HG02610 (cell line): ENCODE data around the gene AKT2.

Experiments used
- ATAC-seq: cut with Tn5 transposase; IDR thresholded peaks from one replicate; pipeline ENCODE4 v1.9.1; 2021; ENCODE audit warnings: mild to moderate bottlenecking, moderate library complexity; ENCODE audit not compliant: unreplicated experiment

The AKT2 gene

DNA sequence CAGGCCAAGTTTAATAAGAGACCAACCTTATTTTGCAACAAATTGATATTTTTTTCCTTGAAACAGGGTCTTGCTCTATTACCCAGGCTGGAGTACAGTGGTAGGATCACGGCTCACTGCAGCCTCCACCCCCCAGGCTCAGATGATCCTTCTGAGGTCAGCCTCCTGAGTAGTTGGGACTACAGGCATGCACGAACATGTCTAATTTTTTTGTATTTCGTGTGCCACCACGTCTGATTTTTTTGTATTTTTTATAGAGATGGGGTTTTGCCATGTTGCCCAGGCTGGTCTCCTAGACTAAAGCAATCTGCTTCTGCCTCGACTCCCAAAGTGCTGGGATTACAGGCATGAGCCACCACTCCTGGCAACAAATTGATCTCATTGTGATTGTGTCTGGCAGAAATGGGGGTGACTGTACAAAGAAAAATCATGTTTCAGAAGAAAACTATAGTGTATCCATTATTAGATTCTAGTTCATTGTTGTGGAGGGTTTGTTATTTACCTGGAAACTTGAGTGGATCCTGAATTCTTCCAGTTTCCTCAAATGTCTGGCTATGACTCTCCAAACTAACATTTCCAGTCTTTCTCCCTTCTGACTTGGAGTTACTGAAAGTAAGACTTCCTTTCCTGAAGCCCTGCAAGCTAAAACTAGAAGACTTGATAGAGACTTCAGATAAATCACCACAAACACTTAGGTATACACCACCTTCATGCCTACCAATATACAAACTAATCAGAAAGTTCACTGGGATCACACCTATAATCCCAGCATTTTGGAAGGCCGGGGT lies 17.3 kb upstream of the AKT2 start:
- ATAC-seq: no peak

DNA sequence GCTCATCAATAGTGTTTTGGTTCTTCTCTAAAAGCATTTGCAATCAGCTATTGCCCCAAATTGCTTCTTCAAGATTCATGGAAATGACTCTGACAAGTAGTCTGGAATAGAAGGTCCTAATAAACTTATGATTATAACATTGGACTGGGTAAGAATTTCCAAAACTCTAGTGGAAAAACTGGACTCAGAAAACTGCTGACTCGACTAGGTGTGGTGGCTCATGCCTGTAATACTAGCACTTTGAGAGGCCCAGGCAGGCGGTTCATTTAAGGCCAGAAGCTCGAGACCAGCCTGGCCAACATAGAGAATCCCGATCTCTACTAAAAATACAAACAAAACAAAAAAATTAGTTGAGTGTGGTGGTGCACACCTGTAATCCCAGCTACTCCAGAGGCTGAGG lies 15.5 kb upstream of the AKT2 start:
- ATAC-seq: no peak

DNA sequence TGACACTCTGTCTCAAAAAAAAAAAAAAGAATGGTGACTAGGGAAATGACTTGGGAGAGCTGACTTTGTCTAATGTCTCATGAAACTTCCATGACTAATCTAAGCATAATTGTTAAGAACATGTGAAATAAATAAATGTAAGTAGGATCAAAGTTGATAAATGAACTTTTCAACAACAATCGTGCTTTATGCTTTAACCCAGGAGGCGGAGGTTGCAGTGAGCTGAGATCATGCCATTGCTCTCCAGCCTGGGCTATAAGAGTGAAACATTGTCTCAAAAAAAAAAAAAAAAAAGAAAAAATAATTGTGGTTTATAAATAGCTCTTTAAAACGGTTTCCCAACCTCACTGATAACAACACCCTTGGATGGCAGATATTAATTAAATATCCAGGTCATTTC lies 12.9 kb upstream of the AKT2 start:
- ATAC-seq: no peak

DNA sequence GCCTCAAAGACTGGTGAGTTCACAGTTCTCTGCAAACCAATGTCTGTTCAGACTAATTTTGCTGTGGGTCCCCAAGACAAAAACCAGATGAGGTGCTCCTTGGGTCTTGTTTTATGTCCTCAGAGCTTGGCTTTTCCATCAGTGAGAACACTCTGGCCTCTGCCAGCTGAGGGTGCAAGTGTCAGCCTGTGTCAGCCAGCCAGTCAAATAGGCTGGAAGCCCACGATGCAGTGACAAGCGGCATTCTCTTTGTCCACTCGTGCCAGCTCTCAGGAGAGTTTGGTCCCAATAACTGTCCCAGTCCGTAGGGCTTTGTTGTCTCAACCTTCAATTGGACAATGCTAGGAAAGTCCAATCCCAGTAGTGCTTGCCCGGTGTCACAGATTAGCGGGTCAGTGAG lies 9.4 kb upstream of the AKT2 start:
- ATAC-seq: no peak

DNA sequence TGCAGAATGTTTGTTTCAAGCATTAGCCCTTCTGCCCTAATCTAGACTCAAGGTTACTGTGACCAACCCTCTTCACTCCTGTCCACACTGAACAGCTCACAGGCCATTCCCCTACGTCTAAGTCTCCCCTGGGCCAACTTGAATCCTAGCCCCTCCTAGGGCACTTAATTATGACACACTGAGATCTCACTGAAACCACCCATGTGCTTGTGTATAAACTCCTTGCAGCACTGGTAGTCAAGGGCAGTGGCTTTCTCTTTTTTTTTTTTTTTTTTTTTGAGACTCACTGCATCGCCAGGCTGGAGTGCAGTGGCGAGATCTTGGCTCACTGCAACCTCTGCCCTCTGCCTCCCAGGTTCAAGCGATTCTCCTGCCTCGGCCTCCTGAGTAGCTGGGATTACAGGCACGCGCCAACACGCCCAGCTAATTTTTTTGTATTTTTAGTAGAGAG lies 1.9 kb upstream of the AKT2 start:
- ATAC-seq: no peak

DNA sequence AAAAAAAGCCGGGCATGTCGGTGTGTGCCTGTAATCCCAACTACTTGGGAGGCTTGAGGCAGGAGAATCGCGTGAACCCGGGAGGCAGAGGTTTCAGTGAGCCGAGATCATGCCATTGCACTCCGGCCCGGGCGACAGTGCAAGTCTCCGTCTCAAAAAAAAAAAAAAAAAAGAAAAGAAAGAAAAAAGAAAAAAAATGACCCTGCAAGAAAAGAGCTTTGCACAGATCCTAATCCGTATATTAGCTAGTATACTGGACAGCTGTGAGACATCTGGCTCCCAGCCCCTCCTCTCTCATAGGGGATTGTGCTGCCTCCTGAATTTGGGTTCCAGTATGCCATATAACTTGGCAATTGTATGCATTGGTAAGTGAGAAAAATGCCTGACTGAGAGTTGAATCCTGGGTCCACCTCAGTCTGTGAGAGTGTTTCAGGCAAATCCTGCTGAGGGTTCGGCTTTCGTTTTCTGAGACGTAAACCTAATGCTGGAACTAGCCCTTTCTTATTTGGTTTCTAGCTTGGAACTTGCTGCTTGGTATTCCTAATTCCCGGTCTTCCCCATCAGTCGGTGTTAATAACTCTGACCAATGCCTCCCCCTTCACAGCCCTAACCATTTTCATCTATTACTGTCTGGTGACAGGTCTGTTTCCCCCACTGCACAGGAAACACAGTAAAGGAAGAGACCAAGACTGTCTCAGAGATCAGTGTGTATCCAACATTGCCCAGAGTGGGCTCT lies 1.3 kb upstream of the AKT2 start:
- ATAC-seq: no peak

DNA sequence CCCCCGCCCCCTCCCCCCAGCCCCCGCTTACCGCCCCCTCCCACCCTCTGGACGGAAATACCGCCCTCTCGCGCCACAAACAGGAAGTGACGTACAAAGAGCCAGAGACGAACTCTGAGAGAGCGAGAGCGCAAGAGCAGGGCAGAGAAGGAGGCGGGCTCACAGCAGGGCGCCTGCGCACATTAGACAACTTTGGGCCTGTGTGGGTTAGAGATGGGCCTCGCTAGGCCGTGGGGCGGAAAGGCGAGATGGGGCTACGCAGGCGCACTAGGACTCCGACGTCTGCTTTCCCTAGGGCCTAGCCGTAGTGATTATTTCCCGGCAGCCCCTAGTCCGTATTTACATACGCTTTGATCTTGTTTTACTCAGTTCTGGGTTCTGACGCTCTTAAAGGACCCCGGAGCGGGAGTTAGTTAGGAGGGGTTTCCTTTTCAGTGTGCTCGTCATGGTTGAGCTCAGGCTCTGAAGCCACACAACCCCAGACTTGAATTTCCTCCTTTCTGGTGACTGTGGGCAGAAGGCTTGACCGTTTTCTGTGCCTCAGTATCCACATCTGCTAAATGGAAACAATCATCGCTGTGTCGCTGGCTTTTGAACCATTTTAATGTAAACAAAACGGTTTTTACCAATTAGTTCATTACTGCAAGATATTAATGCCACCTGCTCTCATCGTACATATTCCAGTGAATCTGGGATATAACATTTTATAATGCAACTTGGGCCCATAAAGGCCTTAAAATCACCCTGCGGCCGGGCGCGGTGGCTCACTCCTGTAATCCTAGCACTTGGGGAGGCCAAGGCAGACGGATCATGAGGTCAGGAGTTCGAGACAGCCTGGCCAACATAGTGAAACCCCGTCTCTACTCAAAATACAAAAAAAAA lies 449 bp upstream of the AKT2 start:
- ATAC-seq: peak; percentile 80

DNA sequence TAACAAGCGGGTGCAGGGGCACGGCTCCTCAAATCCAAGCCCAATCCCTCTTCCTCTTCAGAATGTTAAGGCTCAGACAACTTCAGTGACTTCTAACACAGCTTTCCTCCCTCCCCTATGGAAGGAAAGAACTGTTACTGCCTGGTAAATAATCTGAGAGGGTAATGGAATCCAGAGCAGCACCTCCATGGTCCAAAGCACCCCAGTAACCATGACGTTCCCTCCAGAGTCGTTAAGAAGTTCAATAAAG lies 969 bp downstream of the AKT2 start:
- ATAC-seq: no peak

DNA sequence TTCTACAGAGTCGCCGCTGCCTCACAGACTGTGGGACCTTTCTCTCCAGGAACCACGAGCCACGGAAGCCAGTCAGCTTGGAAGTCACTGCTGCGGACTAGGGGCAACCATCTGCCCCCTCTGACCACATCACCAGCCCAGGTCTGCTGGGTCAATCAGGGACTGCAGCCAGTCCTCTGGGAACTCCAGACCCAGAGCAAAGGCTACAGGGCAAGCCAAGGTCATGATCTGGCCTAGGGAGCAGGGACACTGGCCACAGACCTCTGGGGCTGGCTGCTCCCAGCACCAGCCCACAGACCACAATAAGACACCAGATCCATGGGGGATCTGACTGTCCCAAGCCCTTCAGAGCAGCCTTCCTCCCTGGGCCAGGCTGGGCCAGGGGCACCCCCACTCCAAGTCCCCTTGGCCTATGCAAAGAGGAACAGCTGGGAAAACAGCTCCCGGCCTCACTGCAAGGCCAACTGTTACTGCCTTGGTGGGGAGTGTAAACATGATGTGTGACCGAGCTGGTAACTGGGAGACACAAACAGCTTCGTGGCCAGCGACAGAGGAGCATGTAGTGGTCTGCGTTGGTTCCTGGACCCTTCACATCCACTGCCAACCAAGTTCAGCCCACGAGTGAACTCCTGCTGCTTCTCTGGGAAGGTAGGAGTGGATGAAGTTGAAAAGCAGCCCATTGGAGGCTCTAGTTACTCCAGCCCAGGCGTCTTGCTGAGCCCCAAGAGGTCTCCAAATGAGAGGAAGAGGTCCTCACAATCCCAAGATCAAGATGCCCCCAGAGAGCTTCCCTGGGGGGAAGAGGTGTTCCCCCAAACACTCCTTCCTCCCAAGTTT lies 1.5 kb downstream of the AKT2 start:
- no peak for ATAC-seq

DNA sequence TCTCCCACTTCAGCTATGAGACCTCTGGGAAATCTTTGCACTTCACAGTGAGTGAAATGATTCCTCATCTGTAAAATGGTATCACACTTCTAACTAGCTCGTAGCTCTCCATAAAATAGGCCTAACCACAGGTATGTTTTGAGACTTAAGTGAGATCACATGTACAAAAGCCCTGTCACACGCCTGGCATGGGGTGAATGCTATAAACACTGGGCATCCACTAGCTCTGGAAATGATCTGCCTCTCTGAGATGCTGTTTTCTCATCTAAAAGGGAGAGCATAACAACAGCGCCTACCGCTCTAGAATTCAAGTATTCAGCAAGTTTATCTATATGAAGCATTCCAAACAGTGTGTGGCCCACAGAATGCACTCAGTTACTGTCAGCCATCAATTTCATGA lies 2.2 kb downstream of the AKT2 start:
- ATAC-seq: no peak

DNA sequence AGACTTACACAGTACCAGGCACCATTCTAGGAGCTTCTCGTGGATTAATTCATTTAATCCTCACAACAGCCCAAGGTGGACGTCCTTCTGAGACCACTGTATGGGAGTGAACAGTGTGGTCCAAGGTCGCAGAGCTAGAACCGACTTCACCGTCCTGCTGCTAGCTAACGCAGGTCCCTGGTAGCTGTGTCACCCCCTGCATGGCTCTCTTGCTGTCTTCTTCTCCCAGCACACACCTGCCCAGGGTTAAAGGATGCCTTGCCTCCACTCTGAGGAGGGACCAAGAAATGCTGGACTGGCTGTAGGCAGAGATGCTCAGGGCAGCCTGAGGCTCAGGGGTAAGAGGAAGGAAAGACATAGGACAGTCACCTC lies 3.0 kb downstream of the AKT2 start:
- no peak for ATAC-seq

DNA sequence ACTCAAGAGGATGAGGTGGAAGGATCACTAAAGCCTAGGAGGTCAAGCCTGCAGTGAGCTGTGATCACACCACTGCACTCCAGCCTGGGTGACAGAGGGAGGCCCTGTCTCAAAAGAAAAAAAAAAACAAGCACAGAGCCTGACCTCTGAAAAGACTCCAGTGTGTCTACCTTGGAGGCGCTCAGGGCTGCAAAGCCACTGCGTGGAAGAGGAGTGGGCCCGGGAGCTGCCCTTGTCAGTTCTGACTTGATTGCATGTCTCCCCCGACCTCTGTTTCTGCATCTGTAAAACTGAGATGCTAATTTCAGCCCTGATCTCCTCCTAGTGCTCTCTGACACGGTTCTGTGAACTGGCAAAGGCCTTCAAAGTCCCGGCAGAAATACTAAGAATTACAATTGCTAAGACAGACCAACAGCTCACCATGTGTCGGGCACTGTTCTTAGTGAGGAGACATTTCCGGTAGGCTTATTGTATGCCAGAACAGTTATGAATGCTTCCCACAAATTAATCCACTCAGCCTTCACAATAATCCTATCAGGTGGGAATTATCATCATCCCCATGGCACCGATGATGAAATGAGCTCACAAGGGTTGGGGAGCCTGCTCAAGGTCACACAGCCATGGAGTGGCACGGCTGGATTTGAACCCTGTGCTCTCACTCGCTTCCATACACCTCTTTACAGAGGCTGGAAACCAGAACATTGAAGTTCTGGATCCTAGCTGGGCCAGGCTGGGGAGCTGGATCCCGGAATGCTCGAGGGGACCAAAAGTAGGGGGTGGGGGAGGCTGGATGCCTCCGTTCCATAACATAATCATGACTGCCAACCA lies 3.5 kb downstream of the AKT2 start:
- ATAC-seq: no peak

DNA sequence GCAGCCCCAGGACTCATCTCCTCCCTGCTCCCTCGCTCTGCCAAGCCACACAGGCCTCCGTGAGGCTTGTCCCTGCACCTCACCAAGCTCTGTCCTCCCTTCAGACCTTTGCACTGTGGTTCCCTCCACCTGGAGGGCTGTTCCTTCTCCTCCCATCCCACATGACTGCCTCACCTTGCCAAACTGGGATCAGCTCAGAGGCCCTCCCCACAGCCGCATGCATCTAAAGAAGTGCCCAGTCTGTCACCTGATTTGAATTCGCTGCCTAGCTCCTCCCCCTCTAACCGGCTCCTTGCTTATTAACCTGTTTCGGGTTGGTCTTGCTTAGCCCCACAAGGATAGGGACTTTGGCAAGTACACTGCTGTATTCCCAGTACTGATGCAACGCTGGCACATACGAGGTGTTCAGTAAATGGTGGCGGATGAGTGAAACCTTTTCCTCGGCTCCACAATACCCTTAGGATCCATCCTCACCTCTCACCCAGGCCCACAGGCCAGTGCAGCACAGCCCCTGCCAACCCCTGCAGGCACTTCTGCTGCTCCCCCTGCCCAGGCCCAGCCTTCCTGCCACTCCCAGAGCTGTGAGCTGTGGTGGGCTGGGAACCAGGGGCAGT lies 4.4 kb downstream of the AKT2 start:
- no peak for ATAC-seq

DNA sequence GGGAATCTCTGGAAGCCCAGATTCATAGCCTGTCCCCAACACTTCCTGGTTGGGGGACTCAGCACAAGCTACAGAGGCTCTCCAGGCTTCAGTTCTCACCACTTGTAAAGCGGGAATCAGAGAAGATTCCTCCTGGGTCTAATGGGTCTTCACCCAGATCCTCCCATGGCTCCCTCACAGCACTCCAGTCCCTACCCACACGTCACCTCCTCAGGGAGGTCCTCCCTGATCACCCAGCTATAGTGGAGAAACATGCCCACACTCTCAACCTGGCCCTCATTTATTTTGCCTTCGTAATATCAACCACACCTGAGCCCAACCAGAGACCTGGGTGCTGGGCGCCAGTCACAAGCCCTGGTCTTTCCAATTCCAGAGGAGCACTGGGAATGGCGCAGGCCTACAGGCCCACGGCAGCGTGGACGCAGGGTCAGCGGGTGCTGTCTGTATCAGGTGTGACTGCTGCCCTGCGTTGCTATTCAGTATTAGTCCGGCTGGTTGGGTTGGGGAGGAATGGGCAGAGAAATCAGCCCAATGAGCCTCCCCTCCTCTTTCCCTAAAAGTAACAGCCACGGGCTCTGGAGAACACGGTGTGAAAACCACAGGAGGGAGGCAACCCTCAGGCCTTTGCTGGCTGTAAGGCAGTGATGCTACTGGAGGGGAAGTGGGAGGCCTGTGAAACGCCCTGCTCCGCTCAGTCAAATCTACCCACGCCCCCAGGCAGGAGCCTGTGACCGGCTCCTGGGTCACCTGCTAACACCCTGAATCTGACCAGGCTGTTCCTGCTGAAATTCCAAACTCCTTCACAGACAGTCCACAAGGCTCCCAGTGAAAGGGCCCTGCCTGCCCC lies 5.2 kb downstream of the AKT2 start:
- ATAC-seq: no peak

DNA sequence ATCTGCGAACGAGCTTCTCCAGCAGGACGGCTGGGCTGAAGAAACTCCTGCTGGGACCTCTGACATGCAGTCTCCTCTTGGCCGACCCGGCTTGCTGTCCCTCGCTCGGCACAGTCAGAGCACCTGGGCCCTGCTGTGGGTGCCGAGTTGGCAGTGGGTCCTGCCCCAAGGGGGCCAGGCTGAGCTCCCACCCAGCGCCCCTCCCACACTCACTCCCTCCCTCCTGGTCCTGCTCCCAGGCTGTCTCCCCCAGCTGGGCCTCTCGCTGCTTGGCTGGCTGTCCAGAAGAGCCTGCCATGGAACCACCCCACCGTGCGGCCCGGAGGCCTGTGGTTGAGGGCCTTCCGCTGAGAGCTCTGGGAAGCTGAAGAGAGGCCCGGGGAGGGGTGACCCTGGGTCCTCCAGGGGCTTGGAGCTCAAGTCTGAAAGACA lies 6.0 kb downstream of the AKT2 start:
- ATAC-seq: no peak

DNA sequence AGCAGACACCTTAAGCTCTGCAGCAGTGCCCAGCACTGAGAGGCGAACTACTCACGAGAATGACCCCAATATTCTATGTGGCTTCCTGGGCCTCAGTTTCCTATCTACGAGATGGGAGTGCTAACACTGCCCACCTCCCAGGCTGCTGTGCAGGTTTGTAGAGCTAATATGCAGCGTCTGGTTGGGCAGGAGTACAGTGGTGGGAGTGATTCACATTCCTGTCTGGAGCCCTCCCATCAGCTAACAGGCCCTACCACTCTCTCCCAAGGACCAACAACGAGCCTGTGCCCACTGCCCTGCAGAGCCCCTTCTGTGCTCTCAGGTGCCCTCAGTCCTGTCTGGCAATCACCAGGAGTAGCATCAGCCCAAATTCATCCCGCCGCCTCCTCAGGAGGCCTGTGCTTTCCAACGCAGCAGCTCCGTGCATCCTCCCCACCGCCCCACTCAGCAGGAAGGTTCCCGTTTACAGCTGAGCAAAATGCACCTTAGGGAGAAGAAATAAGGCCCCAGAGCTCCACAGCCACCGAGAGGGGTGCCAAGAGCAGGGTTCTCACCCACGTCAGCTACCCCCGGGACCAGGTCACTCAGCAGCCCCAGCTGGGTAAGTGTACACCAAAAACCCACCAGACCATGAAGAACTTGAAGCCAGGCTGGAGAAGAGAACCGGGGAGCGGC lies 6.6 kb downstream of the AKT2 start:
- no peak for ATAC-seq

DNA sequence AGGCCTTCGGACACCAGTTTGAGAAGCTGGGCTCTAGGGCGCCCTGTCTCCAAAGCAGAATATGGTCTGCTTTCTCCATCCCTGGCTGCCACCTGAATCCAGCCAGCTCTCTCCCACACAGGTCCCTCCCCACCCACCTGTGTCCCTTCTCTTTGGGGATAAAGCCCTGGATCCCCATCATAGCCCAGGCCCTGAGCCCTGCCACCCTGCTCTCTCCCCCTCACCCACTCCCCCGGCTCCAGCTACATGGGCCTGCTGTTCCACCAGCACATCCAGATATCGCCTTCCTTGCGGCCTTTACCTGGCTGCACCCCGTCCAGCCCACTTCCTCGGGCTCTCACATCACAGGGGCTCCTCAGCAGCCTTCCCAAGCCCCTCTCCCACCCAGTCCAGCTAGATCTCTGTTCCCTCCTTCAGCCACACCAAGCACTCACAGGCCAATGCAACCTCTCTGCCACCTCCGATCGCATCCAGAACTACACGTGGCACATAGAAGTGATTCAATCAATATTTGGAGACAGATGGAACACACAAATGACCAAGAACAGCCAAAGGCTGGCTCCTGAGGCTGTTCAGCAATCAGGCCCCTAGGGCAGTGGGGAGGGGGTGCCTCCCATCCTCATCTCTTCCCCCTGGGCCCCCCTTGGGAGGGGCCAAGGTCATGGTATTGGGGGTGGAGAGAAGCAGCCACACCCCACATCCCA lies 7.6 kb downstream of the AKT2 start:
- no peak for ATAC-seq
